NCI-H1417 treated with DMSO at 0.1 percent for 48 hours (cell line): ENCODE data around the gene ORM1.

ENCODE experiments used
- DNase-seq: peaks from one replicate; lab custom pipeline; 2025; lab: John Stamatoyannopoulos, UW

The ORM1 gene

DNA sequence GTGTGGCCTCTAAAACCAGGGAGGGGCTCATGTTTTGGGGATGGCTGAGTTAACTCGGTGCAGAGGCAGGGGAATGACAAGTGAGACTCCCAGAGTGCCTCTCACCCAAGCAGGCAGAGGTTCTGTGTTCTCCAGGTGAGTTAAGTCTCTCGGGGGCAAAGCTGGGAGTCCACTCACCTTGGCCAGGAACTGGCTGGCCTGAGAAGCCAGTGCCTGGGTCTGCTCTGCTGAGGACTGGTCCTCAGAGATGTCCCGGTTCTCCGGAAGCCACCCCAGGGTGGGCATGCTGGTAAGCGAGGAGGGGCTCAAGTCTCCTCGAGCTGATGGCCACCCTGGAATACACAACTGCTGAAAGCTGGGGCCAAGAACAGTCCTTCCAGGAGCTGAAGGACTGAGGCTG is 44.5 kb downstream of the ORM1 start:
- DNase-seq, result no peak

DNA sequence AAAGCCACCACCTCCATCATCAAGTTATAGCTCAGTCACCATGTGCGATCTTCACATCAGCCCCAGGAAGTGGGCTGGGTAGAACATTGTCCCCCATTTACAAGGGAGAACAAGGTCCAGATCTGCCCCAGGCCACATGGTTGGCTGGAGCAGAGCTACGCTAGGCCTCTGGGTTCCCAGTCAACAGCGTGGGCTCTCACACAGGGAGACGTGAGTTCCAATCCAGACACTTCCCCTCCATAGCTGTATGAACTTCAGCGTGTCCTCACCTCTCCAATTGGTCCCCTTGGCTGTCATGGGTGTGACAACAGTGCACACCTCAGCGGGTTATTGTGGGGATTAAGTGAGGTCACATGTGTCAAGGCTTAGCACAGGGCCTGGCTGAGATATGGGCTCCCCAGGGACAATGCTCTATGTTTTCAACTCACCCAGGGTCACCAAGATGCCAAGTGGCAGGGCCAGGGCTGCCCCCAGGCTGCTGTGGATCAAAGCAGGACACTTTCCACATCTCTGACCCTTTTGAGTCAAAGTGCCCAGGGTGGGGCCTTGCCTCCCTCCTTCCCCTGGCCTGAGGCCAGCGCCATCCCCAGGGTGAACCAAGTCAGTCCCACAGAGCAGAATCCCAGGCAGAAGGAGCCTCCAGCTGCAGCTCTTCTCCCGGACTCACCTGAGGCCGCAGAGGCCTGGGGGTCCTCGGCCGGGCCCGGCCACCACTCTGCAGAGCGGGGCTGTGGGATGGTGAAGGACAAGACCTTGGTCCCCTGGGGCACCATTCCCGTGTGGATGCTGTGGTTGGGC is 45.1 kb downstream of the ORM1 start:
- no peak for DNase-seq

DNA sequence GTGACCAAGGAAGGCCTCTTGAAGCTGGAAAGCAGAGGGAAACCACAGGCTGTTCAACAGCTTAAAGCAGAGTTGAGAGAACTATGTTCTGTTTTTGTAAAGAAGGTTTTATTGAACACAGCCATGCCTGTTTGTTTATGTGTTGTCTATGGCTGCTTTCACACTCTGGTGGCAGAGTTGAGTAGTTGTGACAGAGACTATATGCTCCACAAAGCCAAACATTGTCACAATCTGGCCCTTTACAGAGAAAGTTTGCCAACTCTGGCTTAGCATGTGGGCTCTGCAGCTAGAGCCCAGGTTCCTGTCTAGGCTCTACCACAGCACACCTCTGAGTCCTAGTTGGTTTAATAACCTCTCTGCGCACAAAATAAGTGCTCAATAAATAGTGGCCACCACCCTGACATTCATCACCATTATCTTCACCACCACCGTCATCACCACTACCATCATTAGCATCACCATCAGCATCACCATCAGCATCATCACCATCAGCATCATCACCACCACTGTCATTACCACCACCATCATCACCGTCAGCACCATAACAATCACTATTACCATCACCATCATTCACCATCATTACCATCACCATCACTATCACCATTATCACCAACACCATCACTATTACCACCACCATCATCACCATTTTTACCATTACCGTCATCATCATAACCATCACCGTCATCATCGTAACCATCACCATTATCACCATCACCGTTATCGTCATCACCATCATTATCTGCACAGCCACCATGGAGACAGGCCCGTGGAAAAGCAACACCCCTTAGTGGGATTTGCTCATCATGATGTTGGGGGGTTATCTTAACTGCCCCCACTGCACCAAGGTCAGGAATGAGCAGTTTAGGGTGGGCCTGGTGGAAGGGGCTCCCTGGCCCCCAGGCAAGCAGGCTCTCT is 46.6 kb downstream of the ORM1 start:
- DNase-seq, result no peak

DNA sequence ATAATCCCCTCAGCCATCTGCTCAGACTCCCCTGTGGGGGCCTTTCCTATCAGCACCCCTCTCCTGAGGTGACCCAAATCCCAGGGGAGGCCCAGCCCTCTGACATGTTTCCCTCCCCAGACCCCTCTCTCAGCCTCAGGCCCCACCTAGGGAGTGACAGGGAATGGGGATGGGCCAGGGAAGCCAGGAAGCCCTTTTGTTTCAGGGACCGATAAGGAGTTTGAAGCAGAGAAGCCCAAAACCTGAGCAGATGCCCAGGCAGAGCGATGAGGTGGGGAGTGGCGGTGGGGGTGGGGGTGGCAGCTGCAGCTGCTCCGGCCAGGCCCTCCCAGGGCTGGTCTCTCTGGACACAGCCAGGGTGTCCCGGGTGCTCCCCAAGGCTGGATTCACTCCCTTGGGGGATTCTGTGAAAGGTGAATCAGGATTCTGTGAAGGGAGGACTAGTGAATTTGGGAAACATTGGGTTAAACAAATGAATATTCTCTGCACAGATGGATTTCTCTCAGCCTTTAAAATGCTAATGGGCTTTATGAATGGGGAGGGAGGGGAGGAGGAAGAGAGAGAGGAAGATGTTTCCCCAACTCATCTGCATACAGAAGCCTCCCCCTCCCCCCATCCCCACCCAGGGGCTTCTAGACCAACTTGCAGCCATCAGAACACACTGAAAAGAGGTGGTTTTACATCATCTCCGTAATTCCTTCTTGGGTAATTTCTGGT is 47.5 kb downstream of the ORM1 start:
- no peak for DNase-seq

DNA sequence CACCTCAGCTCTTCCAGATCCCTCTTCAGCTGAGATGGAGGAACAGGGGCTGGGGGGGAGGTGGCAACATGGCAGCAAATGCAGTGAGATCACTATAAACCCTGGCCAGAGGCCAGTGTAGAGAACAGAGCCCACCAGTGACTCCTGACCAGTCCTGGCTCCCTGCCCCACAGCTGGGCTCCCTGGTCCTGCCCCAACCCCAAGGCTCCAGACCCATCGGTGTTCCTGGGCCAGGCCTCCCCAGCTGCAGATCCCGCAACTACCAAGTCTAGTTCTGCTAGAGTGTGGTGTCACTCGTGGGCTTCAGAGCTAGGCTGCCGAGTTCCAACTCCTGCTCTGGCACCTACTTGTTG is 48.0 kb downstream of the ORM1 start:
- DNase-seq, result no peak

DNA sequence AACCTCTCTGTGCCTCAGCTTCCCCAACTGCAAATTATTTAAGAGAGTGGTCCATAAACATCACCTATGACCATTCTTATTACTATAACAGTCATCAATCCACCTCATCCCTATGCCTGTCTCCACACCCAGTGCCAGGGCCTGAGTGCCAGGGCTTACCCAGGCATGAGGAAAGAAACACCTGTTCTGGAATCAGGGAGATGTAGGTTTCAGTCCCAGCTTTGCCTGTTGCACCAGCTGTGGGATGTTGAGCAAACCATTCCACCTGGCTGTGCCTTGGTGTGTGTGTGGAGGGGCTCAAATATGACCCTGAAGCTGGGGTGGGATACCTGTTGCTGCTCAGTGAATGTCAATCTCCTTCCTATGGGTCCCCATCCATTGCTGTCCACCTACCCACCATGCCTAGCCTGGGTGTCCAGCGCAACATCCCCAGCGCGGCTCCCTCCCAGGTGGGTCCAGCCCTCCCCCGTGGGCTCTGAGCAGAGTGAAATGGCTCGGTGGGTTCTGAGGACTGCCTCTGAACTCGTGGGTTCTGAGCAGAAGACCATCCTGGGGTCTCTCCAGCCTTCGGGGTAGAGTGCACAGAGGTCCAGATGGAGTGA is 48.5 kb downstream of the ORM1 start:
- no peak for DNase-seq

DNA sequence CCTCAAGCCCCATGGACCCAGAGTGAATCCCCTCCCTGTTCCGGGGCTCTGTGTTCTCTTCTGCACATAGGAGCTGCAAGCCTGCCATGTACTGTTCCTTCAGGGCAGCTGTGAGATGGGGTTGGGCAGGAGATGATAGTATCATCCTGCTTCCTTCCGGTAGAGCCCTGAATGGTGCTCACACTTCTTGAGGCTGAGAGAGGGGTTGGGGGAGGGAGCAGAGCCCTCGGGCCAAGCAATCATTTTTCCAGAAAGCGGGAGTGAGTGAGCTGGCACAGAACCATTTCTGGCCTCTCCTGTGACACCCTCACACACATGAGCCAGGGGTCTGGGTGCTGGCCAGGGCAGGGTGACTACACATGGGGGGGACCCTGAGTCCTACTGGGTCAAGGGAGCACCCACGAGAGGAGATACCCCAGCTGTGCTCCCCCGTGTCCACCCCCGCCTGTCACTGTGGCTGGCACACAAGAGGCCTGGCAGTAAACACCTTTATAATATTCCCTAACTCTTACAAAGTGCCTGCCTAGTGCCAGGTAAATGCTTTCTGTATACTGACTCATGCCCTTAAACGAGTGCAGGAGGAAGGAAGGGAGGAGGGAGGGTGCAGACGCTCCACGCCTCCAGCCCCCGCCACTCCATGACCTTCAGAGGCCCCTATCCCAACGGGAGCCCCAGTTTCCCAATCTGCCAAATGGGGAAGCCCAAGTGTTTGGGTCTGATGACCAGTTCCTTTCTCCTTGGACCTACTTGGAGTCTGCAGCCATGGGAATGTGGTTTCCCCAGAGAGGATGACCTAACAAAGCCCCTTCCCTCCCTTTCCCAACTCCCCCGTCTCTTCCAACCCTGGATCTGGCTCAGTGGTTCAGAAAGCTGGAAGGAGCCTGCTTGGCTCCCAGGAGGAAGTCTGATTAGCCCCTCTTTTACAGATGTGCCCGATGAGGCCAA is 49.3 kb downstream of the ORM1 start:
- no peak for DNase-seq

DNA sequence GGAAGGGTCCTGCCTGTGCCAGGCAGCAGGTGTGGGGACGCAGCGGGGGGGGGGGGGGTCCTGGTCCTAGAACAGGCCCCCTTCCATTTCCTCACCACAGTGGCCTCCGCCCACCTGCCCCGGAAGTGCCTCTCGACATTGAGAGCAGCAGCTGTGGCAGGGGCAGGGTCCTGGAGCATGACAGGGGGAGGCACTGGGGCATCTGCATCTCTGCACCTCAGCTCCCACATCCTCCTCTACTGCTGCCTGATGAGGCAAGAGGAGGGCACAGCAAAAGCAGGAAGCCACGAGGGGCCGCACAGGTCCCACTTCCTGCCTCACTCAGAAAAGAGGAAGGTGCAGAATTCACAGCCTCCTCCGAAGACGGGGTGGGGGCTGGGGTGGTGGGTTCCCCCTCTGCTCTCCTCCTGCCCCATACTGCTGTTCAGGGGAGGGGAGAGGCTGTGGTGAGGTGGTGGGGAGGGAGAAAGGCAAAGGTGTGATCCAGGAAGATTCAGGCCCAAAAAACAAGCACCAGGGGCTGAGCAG is 50.1 kb downstream of the ORM1 start:
- no peak for DNase-seq

DNA sequence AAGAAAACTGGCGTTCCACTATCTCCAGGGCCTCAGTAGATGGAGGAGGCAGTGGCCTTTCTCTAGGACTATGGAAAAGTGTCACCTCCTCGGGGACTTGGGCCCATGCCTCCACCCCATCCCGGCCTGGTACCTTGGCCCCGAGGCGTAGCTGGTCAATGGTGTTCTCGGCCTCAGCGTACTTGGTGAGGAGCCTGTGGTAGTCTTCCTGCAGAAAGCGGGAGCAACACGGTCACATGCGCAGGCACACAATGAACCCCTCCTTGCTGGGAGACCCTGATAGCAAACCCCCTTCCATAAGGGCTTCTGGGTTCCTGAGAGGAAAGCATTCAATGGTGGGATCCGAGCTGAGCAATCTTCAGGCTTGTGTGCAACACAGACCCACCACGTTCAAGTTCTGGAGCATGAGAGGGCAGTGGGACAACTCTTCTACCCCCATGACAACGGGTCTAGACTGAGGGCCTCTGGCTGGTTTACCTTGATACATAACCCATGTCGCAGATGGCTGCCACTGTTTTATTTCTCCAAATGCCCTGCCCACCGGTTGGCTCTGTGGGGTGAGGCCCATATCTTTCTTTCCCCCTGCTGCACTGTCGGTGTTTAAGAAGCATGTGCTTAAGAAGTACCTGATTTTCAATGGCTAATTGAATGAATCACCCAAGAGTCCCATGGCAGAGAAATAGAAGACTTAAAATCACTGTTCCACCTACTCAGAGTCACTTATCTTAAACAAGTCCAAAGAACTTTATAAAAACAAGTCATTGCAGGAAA is 51.2 kb downstream of the ORM1 start:
- DNase-seq, result no peak

DNA sequence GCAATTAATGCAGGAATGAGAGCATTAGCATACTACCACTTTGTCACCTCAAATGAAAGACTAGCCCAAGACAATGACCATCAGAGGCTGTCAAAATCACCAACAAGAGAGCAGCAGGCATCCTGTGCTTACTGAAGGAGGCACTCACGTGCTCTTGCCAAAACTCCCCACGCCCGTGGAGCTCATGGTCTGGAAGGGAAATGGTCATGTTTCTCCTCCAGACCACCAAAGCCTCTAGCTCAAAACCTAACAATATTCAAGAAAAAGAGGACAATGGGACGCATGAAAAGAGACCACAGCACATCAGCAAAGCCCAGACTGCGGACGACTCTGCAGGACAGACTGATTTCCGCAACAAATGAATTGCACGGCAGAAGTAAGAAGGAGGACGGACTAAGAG is 52.0 kb downstream of the ORM1 start:
- DNase-seq, result no peak

DNA sequence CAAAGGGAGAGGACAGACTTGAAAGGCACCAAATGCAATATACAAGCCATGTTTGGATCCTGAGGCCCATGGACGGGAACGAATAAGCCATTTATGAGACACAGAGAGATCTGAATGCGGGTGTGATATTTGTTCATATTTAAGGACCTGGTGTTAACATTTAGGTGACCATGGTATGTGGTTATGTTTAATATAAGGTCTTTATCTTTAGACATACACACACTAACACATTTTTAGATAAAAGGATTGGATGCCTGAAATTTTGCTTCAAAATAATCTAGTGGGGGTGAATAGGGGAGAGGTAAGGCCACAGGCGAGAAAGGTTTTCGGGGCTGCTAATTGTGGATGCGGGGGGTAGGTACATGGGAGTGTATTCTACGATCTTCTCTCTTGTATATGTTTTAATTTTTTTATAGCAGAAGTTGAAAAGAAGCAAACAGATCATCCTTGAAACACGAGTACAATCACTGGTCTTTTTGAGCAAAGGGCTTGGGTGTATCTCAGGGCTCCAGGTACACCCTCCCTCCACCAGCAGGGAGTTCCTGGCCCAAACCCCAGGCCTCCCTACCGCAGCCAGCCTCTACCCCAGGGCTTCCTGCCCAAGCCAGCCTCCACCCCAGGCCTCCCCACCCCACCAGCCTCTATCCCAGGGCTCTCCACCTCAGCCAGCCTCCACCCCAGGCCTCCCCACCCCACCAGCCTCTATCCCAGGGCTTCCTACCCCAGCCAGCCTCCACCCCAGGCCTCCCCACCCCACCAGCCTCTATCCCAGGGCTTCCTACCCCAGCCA is 52.7 kb downstream of the ORM1 start:
- DNase-seq, result no peak
